Thyroid gland (tissue), 4 donors: ENCODE measurements around the gene CXCR1. TPM values are rescaled to one million over a fixed set of nuclear protein-coding genes. Genes with fewer than 3 reads are reported as not detected.

ENCODE experiments used
- total RNA-seq, 4 donors: library from RNA; depleted of rRNA; stranded (reverse); fragments of >200 nt; gene quantifications; one replicate each; pipeline ENCODE4 v1.2.3, GENCODE V29; 2016

Gene CXCR1
- total RNA-seq, 4 donors from 2014 or later = 0.13 to 0.50 (median 0.29) TPM; not detected in 1

Other genes with a start within 250 kb of the CXCR1 start
- gene TNS1, start 164.0 kb downstream of the CXCR1 start, total RNA-seq = 100 to 1,000 TPM; 169 to 316 (median 229) TPM
- not detected for gene RUFY4, start 97.7 kb downstream of the CXCR1 start, total RNA-seq
- gene CXCR2, start 40.9 kb downstream of the CXCR1 start, total RNA-seq = under 1 TPM in 1 of 4 donors, not detected in 3; 0.59 TPM
- 100 to 1,000 TPM; 157 to 219 (median 170) TPM for gene ARPC2, start 50.2 kb upstream of the CXCR1 start, total RNA-seq
- 1 to 10 TPM in 2 of 4 donors, under 1 TPM in 2; 0.63 to 2.1 (median 1.4) TPM for gene GPBAR1, start 94.1 kb upstream of the CXCR1 start, total RNA-seq
- 100 to 1,000 TPM in 3 of 4 donors, 10 to 100 TPM in 1; 86.9 to 175 (median 121) TPM for gene AAMP, start 103.2 kb upstream of the CXCR1 start, total RNA-seq
- 100 to 1,000 TPM in 1 of 4 donors, 10 to 100 TPM in 3; 57.0 to 110 (median 81.8) TPM for gene PNKD, start 103.6 kb upstream of the CXCR1 start, total RNA-seq
- gene TMBIM1, start 125.5 kb upstream of the CXCR1 start, total RNA-seq = 100 to 1,000 TPM; 272 to 341 (median 287) TPM
- 1 to 10 TPM in 3 of 4 donors, under 1 TPM in 1; 0.54 to 5.5 (median 2.9) TPM for gene CATIP, start 189.9 kb upstream of the CXCR1 start, total RNA-seq
- gene SLC11A1, start 215.3 kb upstream of the CXCR1 start, total RNA-seq = 10 to 100 TPM in 2 of 4 donors, 1 to 10 TPM in 2; 1.7 to 14.5 (median 10.1) TPM
- 100 to 1,000 TPM; 105 to 152 (median 127) TPM for gene CTDSP1, start 232.9 kb upstream of the CXCR1 start, total RNA-seq